ENCODE data around the gene GPC1.

The GPC1 gene

DNA sequence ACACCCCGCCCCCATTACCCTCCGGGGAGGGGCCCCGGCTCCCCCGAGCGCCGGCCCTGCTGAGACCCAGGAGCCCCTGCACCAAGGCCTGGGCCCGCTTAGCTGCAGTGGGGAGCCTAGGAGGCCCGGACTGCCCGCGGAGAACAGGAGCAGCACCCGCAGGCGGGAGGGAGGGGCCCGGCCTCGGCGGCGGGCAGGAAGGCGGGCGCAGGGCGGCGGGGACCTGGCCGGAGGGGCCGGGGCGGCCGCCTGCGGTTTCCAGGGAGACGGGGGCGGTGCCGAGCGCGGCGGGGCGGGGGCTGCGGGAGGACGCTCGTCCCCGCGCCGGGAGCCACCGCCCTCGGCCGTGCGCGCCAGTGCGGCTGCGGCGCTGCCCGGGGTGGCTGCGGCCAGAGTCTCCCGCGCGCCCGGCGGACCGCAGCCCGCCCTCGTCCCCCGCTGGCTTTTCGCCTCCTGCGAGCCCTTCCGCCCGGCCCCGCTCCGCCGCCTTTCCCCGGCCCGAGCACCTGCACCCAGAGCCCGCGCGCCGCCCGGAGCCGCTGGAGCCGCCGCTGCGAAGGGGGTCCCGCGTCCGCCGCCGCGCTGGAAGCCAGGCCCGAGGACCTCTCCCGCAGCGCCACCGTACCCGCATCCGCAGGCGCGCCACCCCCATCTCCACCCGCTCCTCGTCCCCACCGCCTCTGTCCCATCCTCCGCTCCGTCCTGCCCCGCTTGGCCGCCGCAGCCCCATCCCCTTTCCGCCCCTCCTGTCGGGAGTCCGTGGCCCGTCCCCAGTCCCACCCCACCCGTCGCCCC is 17.2 kb downstream of the GPC1 start:
- Histone ChIP-seq H3K4me3 (ENCODE audit: low read depth, low read length) (peak overlapping the region; percentile 64), H3K9me3 (ENCODE audit: control insufficient read depth, insufficient read depth, low read depth, low read length) (no peaks in the 10 kb centered on the region), H3K27ac (ENCODE audit: extremely low read depth, low read depth, low read length) (no peak overlapping the region; the same call in 1 of the 2 replicates), H3K4me1 (ENCODE audit: control insufficient read depth, insufficient read depth, low read length) (peaks cover 2% of the 10 kb centered on the region; the same call in 1 of the 2 replicates), H3K36me3 (ENCODE audit: control insufficient read depth in 2 of 2, insufficient read depth in 1 of 2, low read length in 2 of 2) (no peaks in the 10 kb centered on the region)
- ChIA-PET CTCF (no interaction called here), POLR2A (interaction anchor here (1.2 kb wide), 1 partner anchor 113 kb away, joined by 3 read pairs; no protein-coding TSS in a partner anchor)
- TF ChIP-seq, protein P1, sequence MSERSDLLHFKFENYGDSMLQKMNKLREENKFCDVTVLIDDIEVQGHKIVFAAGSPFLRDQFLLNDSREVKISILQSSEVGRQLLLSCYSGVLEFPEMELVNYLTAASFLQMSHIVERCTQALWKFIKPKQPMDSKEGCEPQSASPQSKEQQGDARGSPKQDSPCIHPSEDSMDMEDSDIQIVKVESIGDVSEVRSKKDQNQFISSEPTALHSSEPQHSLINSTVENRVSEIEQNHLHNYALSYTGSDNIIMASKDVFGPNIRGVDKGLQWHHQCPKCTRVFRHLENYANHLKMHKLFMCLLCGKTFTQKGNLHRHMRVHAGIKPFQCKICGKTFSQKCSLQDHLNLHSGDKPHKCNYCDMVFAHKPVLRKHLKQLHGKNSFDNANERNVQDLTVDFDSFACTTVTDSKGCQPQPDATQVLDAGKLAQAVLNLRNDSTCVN (tag by site-specific recombination; optimal IDR thresholded peaks at IDR 0.05): peak; percentile 56
- no peak for TF ChIP-seq ZFP41 (tag by site-specific recombination; IDR thresholded peaks at IDR 0.05; ENCODE audit: borderline replicate concordance)
- no peak for TF ChIP-seq SP7 (tag by site-specific recombination; IDR thresholded peaks at IDR 0.05)
- TF ChIP-seq ZNF155 (tag by site-specific recombination; IDR thresholded peaks at IDR 0.05): no peak
- TF ChIP-seq, protein P2, sequence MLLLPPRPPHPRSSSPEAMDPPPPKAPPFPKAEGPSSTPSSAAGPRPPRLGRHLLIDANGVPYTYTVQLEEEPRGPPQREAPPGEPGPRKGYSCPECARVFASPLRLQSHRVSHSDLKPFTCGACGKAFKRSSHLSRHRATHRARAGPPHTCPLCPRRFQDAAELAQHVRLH (tag by site-specific recombination; IDR thresholded peaks at IDR 0.05): no peak
- no peak for TF ChIP-seq ZBTB1 (tag by site-specific recombination; IDR thresholded peaks at IDR 0.05)
- TF ChIP-seq FEZF1 (tag by site-specific recombination; IDR thresholded peaks at IDR 0.05): no peak
- TF ChIP-seq, protein P3, sequence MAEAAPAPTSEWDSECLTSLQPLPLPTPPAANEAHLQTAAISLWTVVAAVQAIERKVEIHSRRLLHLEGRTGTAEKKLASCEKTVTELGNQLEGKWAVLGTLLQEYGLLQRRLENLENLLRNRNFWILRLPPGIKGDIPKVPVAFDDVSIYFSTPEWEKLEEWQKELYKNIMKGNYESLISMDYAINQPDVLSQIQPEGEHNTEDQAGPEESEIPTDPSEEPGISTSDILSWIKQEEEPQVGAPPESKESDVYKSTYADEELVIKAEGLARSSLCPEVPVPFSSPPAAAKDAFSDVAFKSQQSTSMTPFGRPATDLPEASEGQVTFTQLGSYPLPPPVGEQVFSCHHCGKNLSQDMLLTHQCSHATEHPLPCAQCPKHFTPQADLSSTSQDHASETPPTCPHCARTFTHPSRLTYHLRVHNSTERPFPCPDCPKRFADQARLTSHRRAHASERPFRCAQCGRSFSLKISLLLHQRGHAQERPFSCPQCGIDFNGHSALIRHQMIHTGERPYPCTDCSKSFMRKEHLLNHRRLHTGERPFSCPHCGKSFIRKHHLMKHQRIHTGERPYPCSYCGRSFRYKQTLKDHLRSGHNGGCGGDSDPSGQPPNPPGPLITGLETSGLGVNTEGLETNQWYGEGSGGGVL (tag by site-specific recombination; IDR thresholded peaks at IDR 0.05): 0 out of 2 replicates have a peak, but pooled peaks have one; percentile 53
- TF ChIP-seq ZNF214 (tag by site-specific recombination; IDR thresholded peaks at IDR 0.05; ENCODE audit: borderline replicate concordance): no peak
- peak; percentile 23; the same call in 1 of the 2 replicates for TF ChIP-seq ZNF335 (tag by site-specific recombination; conservative IDR thresholded peaks at IDR 0.05)
- TF ChIP-seq SCRT1 (tag by site-specific recombination; IDR thresholded peaks at IDR 0.05; ENCODE audit: borderline replicate concordance): no peak
- no peak for TF ChIP-seq ZNF157 (tag by site-specific recombination; IDR thresholded peaks at IDR 0.05)
- TF ChIP-seq SP2 (tag by site-specific recombination; IDR thresholded peaks at IDR 0.05): peak; percentile 37
- TF ChIP-seq, protein P4, sequence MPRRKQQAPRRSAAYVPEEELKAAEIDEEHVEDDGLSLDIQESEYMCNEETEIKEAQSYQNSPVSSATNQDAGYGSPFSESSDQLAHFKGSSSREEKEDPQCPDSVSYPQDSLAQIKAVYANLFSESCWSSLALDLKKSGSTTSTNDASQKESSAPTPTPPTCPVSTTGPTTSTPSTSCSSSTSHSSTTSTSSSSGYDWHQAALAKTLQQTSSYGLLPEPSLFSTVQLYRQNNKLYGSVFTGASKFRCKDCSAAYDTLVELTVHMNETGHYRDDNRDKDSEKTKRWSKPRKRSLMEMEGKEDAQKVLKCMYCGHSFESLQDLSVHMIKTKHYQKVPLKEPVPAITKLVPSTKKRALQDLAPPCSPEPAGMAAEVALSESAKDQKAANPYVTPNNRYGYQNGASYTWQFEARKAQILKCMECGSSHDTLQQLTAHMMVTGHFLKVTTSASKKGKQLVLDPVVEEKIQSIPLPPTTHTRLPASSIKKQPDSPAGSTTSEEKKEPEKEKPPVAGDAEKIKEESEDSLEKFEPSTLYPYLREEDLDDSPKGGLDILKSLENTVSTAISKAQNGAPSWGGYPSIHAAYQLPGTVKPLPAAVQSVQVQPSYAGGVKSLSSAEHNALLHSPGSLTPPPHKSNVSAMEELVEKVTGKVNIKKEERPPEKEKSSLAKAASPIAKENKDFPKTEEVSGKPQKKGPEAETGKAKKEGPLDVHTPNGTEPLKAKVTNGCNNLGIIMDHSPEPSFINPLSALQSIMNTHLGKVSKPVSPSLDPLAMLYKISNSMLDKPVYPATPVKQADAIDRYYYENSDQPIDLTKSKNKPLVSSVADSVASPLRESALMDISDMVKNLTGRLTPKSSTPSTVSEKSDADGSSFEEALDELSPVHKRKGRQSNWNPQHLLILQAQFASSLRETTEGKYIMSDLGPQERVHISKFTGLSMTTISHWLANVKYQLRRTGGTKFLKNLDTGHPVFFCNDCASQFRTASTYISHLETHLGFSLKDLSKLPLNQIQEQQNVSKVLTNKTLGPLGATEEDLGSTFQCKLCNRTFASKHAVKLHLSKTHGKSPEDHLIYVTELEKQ (tag by site-specific recombination; IDR thresholded peaks at IDR 0.05; ENCODE audit: borderline replicate concordance): no peak
- TF ChIP-seq ZIC2 (tag by site-specific recombination; IDR thresholded peaks at IDR 0.05): peak; percentile 69
- no peak for TF ChIP-seq ZNF843 (tag by site-specific recombination; IDR thresholded peaks at IDR 0.05)
- peak; percentile 28; the same call in 1 of the 2 replicates for TF ChIP-seq ZFHX2 (tag by site-specific recombination; conservative IDR thresholded peaks at IDR 0.05)
- no peak for TF ChIP-seq PRDM1 (tag by site-specific recombination; IDR thresholded peaks at IDR 0.05)
- TF ChIP-seq, protein P5, sequence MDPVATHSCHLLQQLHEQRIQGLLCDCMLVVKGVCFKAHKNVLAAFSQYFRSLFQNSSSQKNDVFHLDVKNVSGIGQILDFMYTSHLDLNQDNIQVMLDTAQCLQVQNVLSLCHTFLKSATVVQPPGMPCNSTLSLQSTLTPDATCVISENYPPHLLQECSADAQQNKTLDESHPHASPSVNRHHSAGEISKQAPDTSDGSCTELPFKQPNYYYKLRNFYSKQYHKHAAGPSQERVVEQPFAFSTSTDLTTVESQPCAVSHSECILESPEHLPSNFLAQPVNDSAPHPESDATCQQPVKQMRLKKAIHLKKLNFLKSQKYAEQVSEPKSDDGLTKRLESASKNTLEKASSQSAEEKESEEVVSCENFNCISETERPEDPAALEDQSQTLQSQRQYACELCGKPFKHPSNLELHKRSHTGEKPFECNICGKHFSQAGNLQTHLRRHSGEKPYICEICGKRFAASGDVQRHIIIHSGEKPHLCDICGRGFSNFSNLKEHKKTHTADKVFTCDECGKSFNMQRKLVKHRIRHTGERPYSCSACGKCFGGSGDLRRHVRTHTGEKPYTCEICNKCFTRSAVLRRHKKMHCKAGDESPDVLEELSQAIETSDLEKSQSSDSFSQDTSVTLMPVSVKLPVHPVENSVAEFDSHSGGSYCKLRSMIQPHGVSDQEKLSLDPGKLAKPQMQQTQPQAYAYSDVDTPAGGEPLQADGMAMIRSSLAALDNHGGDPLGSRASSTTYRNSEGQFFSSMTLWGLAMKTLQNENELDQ (tag by site-specific recombination; IDR thresholded peaks at IDR 0.05; ENCODE audit: low read depth): no peak
- no peak for TF ChIP-seq ZNF184 (tag by site-specific recombination; IDR thresholded peaks at IDR 0.05)
- TF ChIP-seq, protein P6, sequence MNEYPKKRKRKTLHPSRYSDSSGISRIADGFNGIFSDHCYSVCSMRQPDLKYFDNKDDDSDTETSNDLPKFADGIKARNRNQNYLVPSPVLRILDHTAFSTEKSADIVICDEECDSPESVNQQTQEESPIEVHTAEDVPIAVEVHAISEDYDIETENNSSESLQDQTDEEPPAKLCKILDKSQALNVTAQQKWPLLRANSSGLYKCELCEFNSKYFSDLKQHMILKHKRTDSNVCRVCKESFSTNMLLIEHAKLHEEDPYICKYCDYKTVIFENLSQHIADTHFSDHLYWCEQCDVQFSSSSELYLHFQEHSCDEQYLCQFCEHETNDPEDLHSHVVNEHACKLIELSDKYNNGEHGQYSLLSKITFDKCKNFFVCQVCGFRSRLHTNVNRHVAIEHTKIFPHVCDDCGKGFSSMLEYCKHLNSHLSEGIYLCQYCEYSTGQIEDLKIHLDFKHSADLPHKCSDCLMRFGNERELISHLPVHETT (tag by site-specific recombination; IDR thresholded peaks at IDR 0.05): no peak
- TF ChIP-seq SP3 (tag by site-specific recombination; IDR thresholded peaks at IDR 0.05): 0 out of 2 replicates have a peak, but pooled peaks have one; percentile 11
- TF ChIP-seq KLF8 (tag by site-specific recombination; IDR thresholded peaks at IDR 0.05): no peak
- peak; percentile 31; the same call in 1 of the 2 replicates for TF ChIP-seq KLF1 (tag by site-specific recombination; IDR thresholded peaks at IDR 0.05)
- TF ChIP-seq ZNF585B (tag by site-specific recombination; IDR thresholded peaks at IDR 0.05): no peak
- TF ChIP-seq GLIS2 (tag by site-specific recombination; IDR thresholded peaks at IDR 0.05): peak; percentile 55
- TF ChIP-seq ZNF830 (tag by site-specific recombination; IDR thresholded peaks at IDR 0.05; ENCODE audit: low read depth): no peak

All from HEK293 (cell line).